Vagina (tissue), 2 donors: ENCODE measurements around the gene HMBS.

Experiments used
- POLR2AphosphoS5 ChIP-seq, 2 donors: sonication (generic); formaldehyde crosslinking; IDR thresholded peaks; one replicate each; pipeline ENCODE4 v1.9.0; 2017; ENCODE audit warnings: antibody characterized with exemption in 2 of 2, mild to moderate bottlenecking in 2 of 2, low read depth in 1 of 2; ENCODE audit not compliant: insufficient read depth in 1 of 2
- TF ChIP-seq, protein P1 (sequence below), 3 experiments: fragments of 450-650 bp in 2 of 3; fragments of 200-600 bp in 1 of 3; sonication (generic) in 1 of 3; IDR thresholded peaks; one replicate each; pipeline ENCODE4 v1.5.1; 2017 to 2019; ENCODE audit warnings: antibody characterized with exemption in 3 of 3, mild to moderate bottlenecking in 2 of 3, moderate library complexity in 2 of 3

DNA sequence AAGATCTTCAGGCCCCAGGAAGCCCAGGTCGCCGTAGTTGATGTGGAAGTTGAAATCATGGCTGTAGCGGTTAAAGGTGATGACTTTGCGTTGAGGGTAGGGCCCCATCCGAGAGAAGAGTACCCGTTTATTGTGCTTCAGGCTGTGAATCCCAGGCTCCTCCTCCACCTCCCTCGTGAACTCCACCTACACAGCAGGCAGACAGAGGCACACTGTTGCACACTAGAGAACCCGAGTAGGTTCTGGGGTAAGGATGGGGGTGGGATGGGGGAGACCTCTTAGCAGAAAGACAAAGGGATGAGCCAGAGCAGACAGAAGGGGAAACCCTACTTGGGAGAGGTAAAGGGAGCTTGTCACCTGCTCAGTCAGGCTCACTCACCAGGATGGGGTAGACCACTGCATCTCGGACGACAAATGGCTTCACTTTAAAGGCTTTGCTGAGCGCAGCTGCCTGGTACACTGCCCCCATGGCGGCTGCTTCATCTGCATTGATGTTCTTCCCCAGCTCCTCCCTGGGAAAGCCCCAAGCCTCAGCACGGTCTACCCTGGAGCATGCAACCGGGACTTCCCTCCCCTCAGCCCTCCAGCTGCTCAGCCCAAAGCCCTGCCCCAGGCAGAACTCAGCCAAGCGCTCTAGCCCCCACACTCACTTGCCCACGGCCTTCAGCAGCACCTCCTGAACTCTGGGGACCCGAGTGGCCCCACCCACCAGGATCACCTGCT lies 33.1 kb upstream of the HMBS start:
- TF ChIP-seq, protein P1, sequence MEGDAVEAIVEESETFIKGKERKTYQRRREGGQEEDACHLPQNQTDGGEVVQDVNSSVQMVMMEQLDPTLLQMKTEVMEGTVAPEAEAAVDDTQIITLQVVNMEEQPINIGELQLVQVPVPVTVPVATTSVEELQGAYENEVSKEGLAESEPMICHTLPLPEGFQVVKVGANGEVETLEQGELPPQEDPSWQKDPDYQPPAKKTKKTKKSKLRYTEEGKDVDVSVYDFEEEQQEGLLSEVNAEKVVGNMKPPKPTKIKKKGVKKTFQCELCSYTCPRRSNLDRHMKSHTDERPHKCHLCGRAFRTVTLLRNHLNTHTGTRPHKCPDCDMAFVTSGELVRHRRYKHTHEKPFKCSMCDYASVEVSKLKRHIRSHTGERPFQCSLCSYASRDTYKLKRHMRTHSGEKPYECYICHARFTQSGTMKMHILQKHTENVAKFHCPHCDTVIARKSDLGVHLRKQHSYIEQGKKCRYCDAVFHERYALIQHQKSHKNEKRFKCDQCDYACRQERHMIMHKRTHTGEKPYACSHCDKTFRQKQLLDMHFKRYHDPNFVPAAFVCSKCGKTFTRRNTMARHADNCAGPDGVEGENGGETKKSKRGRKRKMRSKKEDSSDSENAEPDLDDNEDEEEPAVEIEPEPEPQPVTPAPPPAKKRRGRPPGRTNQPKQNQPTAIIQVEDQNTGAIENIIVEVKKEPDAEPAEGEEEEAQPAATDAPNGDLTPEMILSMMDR (IDR thresholded peaks at IDR 0.05): no peak
- no peak for TF ChIP-seq POLR2AphosphoS5 (IDR thresholded peaks at IDR 0.05; ENCODE audit: insufficient read depth in 1 of 2, low read depth in 1 of 2)
